A673 (cell line): ENCODE results near the gene HGFAC.

ENCODE experiments used
- EZH2 ChIP-seq: fragments of 200-600 bp; sonication (generic); IDR thresholded peaks from 2 replicates; pipeline ENCODE4 v1.6.1; 2017; ENCODE audit warnings: borderline replicate concordance, low read depth, mild to moderate bottlenecking, mixed read lengths, antibody characterized with exemption, low read length; ENCODE audit not compliant: poor library complexity, severe bottlenecking
- TF ChIP-seq, protein P1 (sequence below): fragments of 300-800, 200-600 bp; sonication (generic); conservative IDR thresholded peaks from 2 replicates; pipeline ENCODE4 v1.5.1; 2017; ENCODE audit warnings: low read depth, mild to moderate bottlenecking, antibody characterized with exemption, low read length, moderate library complexity, mixed read lengths

DNA sequence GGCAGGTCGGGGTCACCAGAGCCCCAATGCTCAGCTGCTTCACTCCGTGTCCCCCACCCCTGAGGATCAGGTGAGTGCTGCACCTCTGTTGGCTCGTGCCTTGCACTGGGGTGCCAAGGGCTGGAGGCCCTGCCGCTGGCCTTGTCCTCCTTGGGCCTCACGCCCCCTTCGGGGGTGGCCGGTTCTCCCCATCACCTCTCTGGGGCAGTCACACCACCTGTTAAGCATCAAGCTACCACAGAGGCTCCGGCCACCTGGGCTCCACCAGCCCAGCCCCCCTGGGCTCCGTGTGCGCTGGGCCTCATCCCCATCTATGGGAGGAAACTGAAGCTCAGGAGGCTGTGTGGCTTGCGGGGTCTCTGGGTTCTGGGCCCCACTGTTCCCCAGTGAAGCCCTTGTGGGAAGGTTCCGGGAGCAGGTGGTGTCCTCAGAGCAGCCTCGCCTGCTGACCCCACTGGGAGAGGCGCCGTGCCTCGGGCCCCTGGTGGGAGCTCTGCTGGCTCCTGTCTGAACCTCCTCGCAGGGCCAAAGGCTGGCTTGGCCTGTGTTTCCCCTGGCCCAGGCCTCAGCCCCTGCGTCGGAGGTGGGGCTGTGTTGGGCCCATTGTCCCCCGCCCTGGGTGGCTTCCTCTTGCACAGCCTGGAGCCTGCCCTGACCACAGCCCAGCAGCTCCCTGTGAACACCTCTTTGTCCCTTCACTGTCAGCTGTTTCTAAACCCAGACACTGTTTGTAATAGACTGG, 52.1 kb downstream of the HGFAC start:
- TF ChIP-seq, protein P1, sequence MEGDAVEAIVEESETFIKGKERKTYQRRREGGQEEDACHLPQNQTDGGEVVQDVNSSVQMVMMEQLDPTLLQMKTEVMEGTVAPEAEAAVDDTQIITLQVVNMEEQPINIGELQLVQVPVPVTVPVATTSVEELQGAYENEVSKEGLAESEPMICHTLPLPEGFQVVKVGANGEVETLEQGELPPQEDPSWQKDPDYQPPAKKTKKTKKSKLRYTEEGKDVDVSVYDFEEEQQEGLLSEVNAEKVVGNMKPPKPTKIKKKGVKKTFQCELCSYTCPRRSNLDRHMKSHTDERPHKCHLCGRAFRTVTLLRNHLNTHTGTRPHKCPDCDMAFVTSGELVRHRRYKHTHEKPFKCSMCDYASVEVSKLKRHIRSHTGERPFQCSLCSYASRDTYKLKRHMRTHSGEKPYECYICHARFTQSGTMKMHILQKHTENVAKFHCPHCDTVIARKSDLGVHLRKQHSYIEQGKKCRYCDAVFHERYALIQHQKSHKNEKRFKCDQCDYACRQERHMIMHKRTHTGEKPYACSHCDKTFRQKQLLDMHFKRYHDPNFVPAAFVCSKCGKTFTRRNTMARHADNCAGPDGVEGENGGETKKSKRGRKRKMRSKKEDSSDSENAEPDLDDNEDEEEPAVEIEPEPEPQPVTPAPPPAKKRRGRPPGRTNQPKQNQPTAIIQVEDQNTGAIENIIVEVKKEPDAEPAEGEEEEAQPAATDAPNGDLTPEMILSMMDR, result no peak
- TF ChIP-seq EZH2, result no peak
